ENCODE results near the gene ENC1.

- TF ChIP-seq EZH2 (IDR thresholded peaks at IDR 0.05; ENCODE audit: insufficient read depth, poor library complexity, severe bottlenecking) (no peak), EZH2phosphoT487 (IDR thresholded peaks at IDR 0.05; ENCODE audit: insufficient read depth, low read depth) (no peak)
These were observed 2.0 kb downstream of the ENC1 start for GRCh38 chr5:74638544-74638969.
